Keratinocyte (primary cell): ENCODE measurements around the gene ANXA4.

Experiments
- EZH2 ChIP-seq: IDR thresholded peaks from one replicate; pipeline ENCODE4 v1.6.1; 2012; ENCODE audit warnings: inconsistent platforms, mild to moderate bottlenecking, low read length, moderate library complexity
- TF ChIP-seq, protein P1 (sequence below), 3 experiments: IDR thresholded peaks in 1 of 3; conservative IDR thresholded peaks in 1 of 3; optimal IDR thresholded peaks in 1 of 3; 2 replicates in 2 of 3; 3 replicates in 1 of 3; pipeline versions ENCODE3 to v1.5.1; 2011; ENCODE audit warnings: low read length in 3 of 3, mild to moderate bottlenecking in 3 of 3, moderate library complexity in 2 of 3, control low read depth in 1 of 3, inconsistent platforms in 1 of 3; ENCODE audit not compliant: insufficient read depth in 2 of 3; ENCODE audit errors: extremely low read depth in 1 of 3

DNA sequence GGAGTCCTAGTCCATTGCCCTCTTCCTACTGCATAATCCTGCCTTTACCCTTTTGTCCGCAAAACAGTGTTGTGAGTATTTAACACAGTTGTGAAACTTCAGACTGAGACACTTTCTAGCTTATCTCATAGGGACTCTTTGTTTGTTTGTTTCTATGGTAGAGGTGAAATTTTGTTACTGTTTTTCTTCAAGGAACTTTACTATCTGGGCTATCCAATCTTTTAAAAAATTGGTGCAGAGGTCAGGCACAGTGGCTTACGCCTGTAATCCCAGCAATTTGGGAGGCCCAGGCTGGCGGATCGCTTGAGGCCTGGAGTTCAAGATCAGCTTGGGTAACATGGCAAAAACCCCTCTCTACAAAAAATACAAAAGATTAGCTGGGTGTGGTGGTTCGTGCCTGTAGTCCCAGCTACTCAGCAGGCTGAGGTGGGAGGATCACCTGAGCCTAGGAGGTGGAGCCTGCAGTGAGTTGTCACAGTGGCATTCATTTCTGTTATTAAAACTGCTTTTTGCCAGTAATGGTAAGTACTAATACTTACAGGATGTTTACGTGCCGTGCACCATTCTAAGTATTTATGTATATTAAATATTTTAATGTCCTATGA, 106.4 kb downstream of the ANXA4 start:
- TF ChIP-seq, protein P1, sequence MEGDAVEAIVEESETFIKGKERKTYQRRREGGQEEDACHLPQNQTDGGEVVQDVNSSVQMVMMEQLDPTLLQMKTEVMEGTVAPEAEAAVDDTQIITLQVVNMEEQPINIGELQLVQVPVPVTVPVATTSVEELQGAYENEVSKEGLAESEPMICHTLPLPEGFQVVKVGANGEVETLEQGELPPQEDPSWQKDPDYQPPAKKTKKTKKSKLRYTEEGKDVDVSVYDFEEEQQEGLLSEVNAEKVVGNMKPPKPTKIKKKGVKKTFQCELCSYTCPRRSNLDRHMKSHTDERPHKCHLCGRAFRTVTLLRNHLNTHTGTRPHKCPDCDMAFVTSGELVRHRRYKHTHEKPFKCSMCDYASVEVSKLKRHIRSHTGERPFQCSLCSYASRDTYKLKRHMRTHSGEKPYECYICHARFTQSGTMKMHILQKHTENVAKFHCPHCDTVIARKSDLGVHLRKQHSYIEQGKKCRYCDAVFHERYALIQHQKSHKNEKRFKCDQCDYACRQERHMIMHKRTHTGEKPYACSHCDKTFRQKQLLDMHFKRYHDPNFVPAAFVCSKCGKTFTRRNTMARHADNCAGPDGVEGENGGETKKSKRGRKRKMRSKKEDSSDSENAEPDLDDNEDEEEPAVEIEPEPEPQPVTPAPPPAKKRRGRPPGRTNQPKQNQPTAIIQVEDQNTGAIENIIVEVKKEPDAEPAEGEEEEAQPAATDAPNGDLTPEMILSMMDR (optimal IDR thresholded peaks at IDR 0.05 in 1 of 3, IDR thresholded peaks at IDR 0.05 in 1 of 3, conservative IDR thresholded peaks at IDR 0.05 in 1 of 3; ENCODE audit: extremely low read depth in 1 of 3, insufficient read depth in 2 of 3, low read length in 3 of 3): no peak
- no peak for TF ChIP-seq EZH2
